Gastroesophageal sphincter (tissue), 4 donors: ENCODE results near the gene L2HGDH. TPM values are rescaled to one million over a fixed set of nuclear protein-coding genes. Genes with fewer than 3 reads are reported as not detected.

Experiments used
- ATAC-seq: fragments of 150-250 bp; one replicate; pipeline ENCODE4 v1.9.1; 2016; ENCODE audit warnings: mild to moderate bottlenecking, moderate library complexity
- H3K27ac ChIP-seq, 4 donors: fragments of 200-600 bp; sonication (generic) in 3 of 4; 1 replicate in 3 of 4; 2 replicates in 1 of 4; pipeline ENCODE4 v1.5.1; 2016 to 2019
- H3K27me3 ChIP-seq: fragments of 200-600 bp; sonication (generic); one replicate; pipeline ENCODE4 v1.5.1; 2019
- H3K36me3 ChIP-seq, 2 donors: fragments of 200-600 bp; sonication (generic); one replicate each; pipeline ENCODE4 v1.5.1; 2019; ENCODE audit warnings: control low read depth in 1 of 2
- H3K4me1 ChIP-seq, 3 donors: fragments of 200-600 bp; sonication (generic); 1 replicate in 2 of 3; 2 replicates in 1 of 3; pipeline ENCODE4 v1.5.1; 2016 to 2019; ENCODE audit warnings: control low read depth in 2 of 3
- H3K4me3 ChIP-seq, 2 donors: fragments of 200-600 bp; sonication (generic); one replicate each; pipeline ENCODE4 v1.5.1; 2019; ENCODE audit warnings: mild to moderate bottlenecking in 1 of 2, moderate library complexity in 1 of 2
- H3K9me3 ChIP-seq, 3 donors: fragments of 200-600 bp; sonication (generic); one replicate each; pipeline ENCODE4 v1.5.1; 2017 to 2019; ENCODE audit warnings: control low read depth in 2 of 3
- CTCF ChIP-seq, 4 experiments: fragments of 200-600 bp in 2 of 4; fragments of 450-650 bp in 2 of 4; sonication (generic) in 1 of 4; IDR thresholded peaks; one replicate each; pipeline ENCODE4 v1.5.1; 2017 to 2019; ENCODE audit warnings: antibody characterized with exemption in 4 of 4, mild to moderate bottlenecking in 2 of 4, moderate library complexity in 2 of 4
- EP300 ChIP-seq: sonication (generic); formaldehyde crosslinking; IDR thresholded peaks from one replicate; pipeline ENCODE4 v1.6.1; 2017; ENCODE audit warnings: antibody characterized with exemption, mild to moderate bottlenecking
- POLR2A ChIP-seq, 2 donors: fragments of 450-650 bp; IDR thresholded peaks; one replicate each; pipeline ENCODE4 v1.6.1; 2017; ENCODE audit warnings: antibody characterized with exemption in 2 of 2, mild to moderate bottlenecking in 2 of 2, moderate library complexity in 1 of 2
- POLR2AphosphoS5 ChIP-seq: sonication (generic); formaldehyde crosslinking; IDR thresholded peaks from one replicate; pipeline ENCODE4 v1.6.1; 2017; ENCODE audit warnings: antibody characterized with exemption
- WGBS, 2 donors: methylation state at CpG; one replicate each; pipeline ENCODE4 v1.1.5; 2018; ENCODE audit warnings: low coverage in 1 of 2; 5-methylcytosine and 5-hydroxymethylcytosine counted together
- total RNA-seq, 4 donors: library from RNA; depleted of rRNA; stranded (reverse); fragments of >200 nt; gene quantifications; one replicate each; pipeline ENCODE4 v1.1.0, GENCODE V29; 2016

L2HGDH gene
- 10 to 100 TPM in 1 of 4 donors, 1 to 10 TPM in 3; 3.4 to 10.2 (median 7.0) TPM for total RNA-seq

GRCh38 chr14:50311972-50312733 lies at the start of gene L2HGDH, which contains the start of gene DMAC2L:
L2HGDH (minus strand) TSS chr14:50312229; CDS start chr14:50312150, 79 bp downstream.
DMAC2L (plus strand) TSS chr14:50312324; CDS start chr14:50321488, 9,164 bp downstream.
- WGBS, 2 donors: no CpG with 5 or more reads among the region's 83 CpGs
- peak within 1 kb of the TSS; percentile 69 to 89 for H3K4me3 ChIP-seq
- peak; percentile 98 for ATAC-seq
- H3K9me3 ChIP-seq: no peaks in the 10 kb centered on the region
- no peaks in the 10 kb centered on the region for H3K27me3 ChIP-seq
- H3K27ac ChIP-seq: peak within 1 kb of the TSS; percentile 60 to 96 (median 94)
- H3K36me3 ChIP-seq: no peaks in the 10 kb centered on the region
- peaks cover 0 to 22% (median 7%) of the 10 kb centered on the region in 3 donors for H3K4me1 ChIP-seq
- peak; percentile 70 to 83 for TF ChIP-seq POLR2A (IDR thresholded peaks at IDR 0.05)
- TF ChIP-seq EP300: no peak
- TF ChIP-seq POLR2AphosphoS5: peak; percentile 82
- TF ChIP-seq CTCF (IDR thresholded peaks at IDR 0.05): peak in 2 of 4 experiments; percentile 15 to 65

DNA sequence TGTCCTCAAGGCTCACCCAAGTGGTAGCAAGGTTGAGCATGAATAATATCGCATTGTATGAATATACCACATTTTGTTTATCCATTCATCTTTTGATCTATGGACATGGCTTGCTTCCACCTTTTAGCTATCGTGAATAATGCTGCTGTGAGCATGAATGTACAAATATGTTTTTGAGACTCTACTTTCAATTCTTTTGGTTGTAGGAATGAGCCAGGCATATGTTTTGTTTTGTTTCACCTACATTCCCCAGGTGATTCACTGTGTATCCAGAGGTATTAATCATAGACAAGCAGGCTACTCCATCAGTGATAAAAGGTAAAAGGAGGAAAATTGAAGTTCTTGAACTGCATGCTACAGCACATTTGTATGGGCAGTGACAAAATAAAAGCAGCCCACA lies 48.8 kb upstream of the L2HGDH start:
- WGBS, 2 donors: 67 to 68% methylated on average over 2 of the region's 2 CpGs
- no peak overlapping the region for H3K4me3 ChIP-seq
- no peaks in the 10 kb centered on the region for H3K27me3 ChIP-seq
- H3K4me1 ChIP-seq: peaks cover 0 to 12% (median 5%) of the 10 kb centered on the region in 3 donors
- H3K27ac ChIP-seq: no peak overlapping the region
- peaks cover 0 to 8% of the 10 kb centered on the region in 2 donors for H3K36me3 ChIP-seq
- no peak for ATAC-seq
- no peaks in the 10 kb centered on the region for H3K9me3 ChIP-seq
- TF ChIP-seq POLR2AphosphoS5 (no peak), POLR2A (IDR thresholded peaks at IDR 0.05) (no peak), CTCF (IDR thresholded peaks at IDR 0.05) (no peak), EP300 (no peak)

DNA sequence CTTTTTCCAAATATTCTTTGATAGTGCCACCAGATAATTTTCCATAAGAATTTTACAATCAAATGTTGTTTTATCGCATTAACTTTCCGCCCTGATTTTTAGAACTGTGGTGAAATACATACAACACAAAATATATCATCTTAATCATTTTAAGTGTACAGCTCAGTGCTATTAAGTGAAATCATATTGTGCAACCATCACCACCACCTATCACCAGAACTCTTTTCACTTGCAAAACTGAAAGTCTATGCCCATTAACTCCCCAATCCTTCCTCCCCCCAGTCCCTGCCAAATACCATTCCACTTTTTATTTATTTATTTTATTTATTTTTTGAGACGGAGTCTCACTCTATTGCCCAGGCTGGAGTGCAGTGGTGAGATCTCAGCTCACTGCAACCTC lies 48.1 kb upstream of the L2HGDH start:
- no peaks in the 10 kb centered on the region for H3K9me3 ChIP-seq
- ATAC-seq: no peak
- no peak overlapping the region for H3K27ac ChIP-seq
- 84 to 96% methylated on average over 3 of the region's 3 CpGs for WGBS, 2 donors
- no peak overlapping the region for H3K4me3 ChIP-seq
- TF ChIP-seq CTCF (IDR thresholded peaks at IDR 0.05): no peak
- TF ChIP-seq POLR2AphosphoS5: no peak
- TF ChIP-seq POLR2A (IDR thresholded peaks at IDR 0.05): no peak
- TF ChIP-seq EP300: no peak
- H3K27me3 ChIP-seq: no peaks in the 10 kb centered on the region
- H3K4me1 ChIP-seq: peaks cover 0 to 12% (median 5%) of the 10 kb centered on the region in 3 donors
- H3K36me3 ChIP-seq: peaks cover 0 to 8% of the 10 kb centered on the region in 2 donors

- peaks cover 0 to 12% (median 5%) of the 10 kb centered on the region in 3 donors for H3K4me1 ChIP-seq
- H3K9me3 ChIP-seq: no peaks in the 10 kb centered on the region
- H3K4me3 ChIP-seq: no peak overlapping the region
- no peak overlapping the region for H3K27ac ChIP-seq
- ATAC-seq: no peak
- no peaks in the 10 kb centered on the region for H3K27me3 ChIP-seq
- H3K36me3 ChIP-seq: peaks cover 0 to 8% of the 10 kb centered on the region in 2 donors
- TF ChIP-seq EP300 (no peak), POLR2AphosphoS5 (no peak), CTCF (IDR thresholded peaks at IDR 0.05) (no peak), POLR2A (IDR thresholded peaks at IDR 0.05) (no peak)
- 85 to 87% methylated on average over 5 of the region's 5 CpGs for WGBS, 2 donors
Measured at GRCh38 chr14:50359631-50360030, 47.6 kb upstream of the L2HGDH start.
